WTC11 (cell line): Measurements from ENCODE around the gene NLRP1. TPM values are rescaled to one million over a fixed set of nuclear protein-coding genes. Genes with fewer than 3 reads are reported as not detected.

ENCODE experiments used
- ATAC-seq: fragments of 200-7000 bp; cut with Tn5 transposase; 2 replicates; pipeline ENCODE4 v1.10.0; 2021; ENCODE audit warnings: mild to moderate bottlenecking, moderate library complexity
- CTCF ChIA-PET: fragments of 300-600 bp; sonication (Branson Sonifier 250); formaldehyde crosslinking; loops from one replicate; lab custom pipeline; 2021; ENCODE audit warnings: antibody characterized with exemption; lab: Charles Lee
- POLR2A ChIA-PET: fragments of 350-600 bp; sonication (Branson Sonifier 250); formaldehyde crosslinking; loops from one replicate; lab custom pipeline; 2021; ENCODE audit warnings: antibody characterized with exemption; lab: Charles Lee
- DNase-seq: peaks from one replicate; pipeline ENCODE4 v3.0.0; 2021; ENCODE audit warnings: low spot score
- H3K27ac Mint-ChIP-seq: 2 replicates; pipeline ENCODE4 v1.8.0; 2021; ENCODE audit warnings: mixed read lengths
- H3K27me3 Mint-ChIP-seq: 2 replicates; pipeline ENCODE4 v1.8.0; 2021; ENCODE audit warnings: low read depth, mild to moderate bottlenecking, moderate library complexity, mixed read lengths
- H3K36me3 Mint-ChIP-seq: 2 replicates; pipeline ENCODE4 v1.8.0; 2021; ENCODE audit warnings: mixed read lengths
- H3K4me1 Mint-ChIP-seq: 2 replicates; pipeline ENCODE4 v1.8.0; 2022; ENCODE audit warnings: mixed read lengths
- H3K4me3 Mint-ChIP-seq: 2 replicates; pipeline ENCODE4 v1.8.0; 2021; ENCODE audit warnings: mild to moderate bottlenecking, moderate library complexity, mixed read lengths
- H3K9me3 Mint-ChIP-seq: 2 replicates; pipeline ENCODE4 v1.8.0; 2021; ENCODE audit warnings: mixed read lengths
- AR ChIP-seq: fragments of 250-450 bp; sonication (Bioruptor Pico); IDR thresholded peaks from 2 replicates; pipeline ENCODE4 v1.9.0; 2021; ENCODE audit warnings: mild to moderate bottlenecking
- CREB1 ChIP-seq: sonication (generic); formaldehyde crosslinking; IDR thresholded peaks from 2 replicates; pipeline ENCODE4 v1.8.0; 2023; ENCODE audit warnings: mild to moderate bottlenecking, missing genetic modification reagents
- ELF4 ChIP-seq: sonication (generic); formaldehyde crosslinking; IDR thresholded peaks from 2 replicates; pipeline ENCODE4 v1.8.1; 2022; ENCODE audit warnings: low read depth, mild to moderate bottlenecking, moderate library complexity, missing genetic modification reagents
- EMX1 ChIP-seq: fragments of 250-450 bp; sonication (Bioruptor Pico); IDR thresholded peaks from 2 replicates; pipeline ENCODE4 v1.8.0; 2021; ENCODE audit warnings: mild to moderate bottlenecking
- ERG ChIP-seq: fragments of 250-450 bp; sonication (Bioruptor Pico); IDR thresholded peaks from 2 replicates; pipeline ENCODE4 v1.8.0; 2021; ENCODE audit warnings: mild to moderate bottlenecking
- ETV6 ChIP-seq: sonication (generic); formaldehyde crosslinking; IDR thresholded peaks from 2 replicates; pipeline ENCODE4 v1.8.1; 2022; ENCODE audit warnings: mild to moderate bottlenecking, missing genetic modification reagents
- FOXJ3 ChIP-seq: sonication (generic); formaldehyde crosslinking; IDR thresholded peaks from 2 replicates; pipeline ENCODE4 v1.9.0; 2021; ENCODE audit warnings: missing genetic modification reagents, mild to moderate bottlenecking, borderline replicate concordance
- GRHL2 ChIP-seq: fragments of 250-450 bp; sonication (Bioruptor Pico); IDR thresholded peaks from 2 replicates; pipeline ENCODE4 v1.8.0; 2022; ENCODE audit warnings: mild to moderate bottlenecking, moderate library complexity; ENCODE audit not compliant: insufficient replicate concordance, severe bottlenecking
- GTF2I ChIP-seq: fragments of 250-450 bp; sonication (Bioruptor Pico); conservative IDR thresholded peaks from 2 replicates; pipeline ENCODE4 v1.4.0; 2021; ENCODE audit warnings: mild to moderate bottlenecking
- HMGA2 ChIP-seq: fragments of 250-450 bp; sonication (Bioruptor Pico); IDR thresholded peaks from 2 replicates; pipeline ENCODE4 v1.4.0; 2021; ENCODE audit warnings: mild to moderate bottlenecking, moderate library complexity
- HMGXB4 ChIP-seq: sonication (generic); formaldehyde crosslinking; IDR thresholded peaks from 2 replicates; pipeline ENCODE4 v1.8.1; 2023; ENCODE audit warnings: mild to moderate bottlenecking, moderate library complexity, missing genetic modification reagents
- NFE2L1 ChIP-seq: sonication (generic); formaldehyde crosslinking; IDR thresholded peaks from 2 replicates; pipeline ENCODE4 v1.8.1; 2023; ENCODE audit warnings: missing genetic modification reagents
- NR3C1 ChIP-seq: sonication (generic); formaldehyde crosslinking; conservative IDR thresholded peaks from 2 replicates; pipeline ENCODE4 v1.8.1; 2023; ENCODE audit warnings: low read depth, mild to moderate bottlenecking, missing genetic modification reagents
- OVOL2 ChIP-seq: fragments of 250-450 bp; sonication (Bioruptor Pico); IDR thresholded peaks from 2 replicates; pipeline ENCODE4 v1.9.0; 2021; ENCODE audit warnings: mild to moderate bottlenecking, borderline replicate concordance
- RELA ChIP-seq: sonication (generic); formaldehyde crosslinking; IDR thresholded peaks from 2 replicates; pipeline ENCODE4 v1.8.1; 2022; ENCODE audit warnings: missing genetic modification reagents, mild to moderate bottlenecking, borderline replicate concordance
- SMAD3 ChIP-seq: sonication (generic); formaldehyde crosslinking; IDR thresholded peaks from 2 replicates; pipeline ENCODE4 v1.8.0; 2022; ENCODE audit warnings: missing genetic modification reagents, mild to moderate bottlenecking, borderline replicate concordance
- SMAD4 ChIP-seq: sonication (generic); formaldehyde crosslinking; IDR thresholded peaks from 2 replicates; pipeline ENCODE4 v1.8.0; 2022; ENCODE audit warnings: mild to moderate bottlenecking, missing genetic modification reagents
- TCF7 ChIP-seq: sonication (generic); formaldehyde crosslinking; IDR thresholded peaks from 2 replicates; pipeline ENCODE4 v1.8.0; 2022; ENCODE audit warnings: mild to moderate bottlenecking, low read depth, missing genetic modification reagents, moderate library complexity
- ZMAT4 ChIP-seq: fragments of 250-450 bp; sonication (Bioruptor Pico); IDR thresholded peaks from 2 replicates; pipeline ENCODE4 v1.9.0; 2021; ENCODE audit warnings: mild to moderate bottlenecking
- ZNF121 ChIP-seq: sonication (generic); formaldehyde crosslinking; IDR thresholded peaks from 2 replicates; pipeline ENCODE4 v1.8.0; 2023; ENCODE audit warnings: missing genetic modification reagents
- ZNF317 ChIP-seq: sonication (generic); formaldehyde crosslinking; IDR thresholded peaks from 2 replicates; pipeline ENCODE4 v1.8.1; 2023; ENCODE audit warnings: low read depth, mild to moderate bottlenecking, moderate library complexity, missing genetic modification reagents, borderline replicate concordance
- ZNF396 ChIP-seq: fragments of 250-450 bp; sonication (Bioruptor Pico); IDR thresholded peaks from 2 replicates; pipeline ENCODE4 v1.8.0; 2021; ENCODE audit warnings: mild to moderate bottlenecking, moderate library complexity, borderline replicate concordance
- ZSCAN18 ChIP-seq: fragments of 250-450 bp; sonication (Bioruptor Pico); IDR thresholded peaks from 2 replicates; pipeline ENCODE4 v2.1.2; 2022; ENCODE audit warnings: mild to moderate bottlenecking, moderate library complexity
- total RNA-seq: library from RNA; stranded (reverse); gene quantifications from 3 replicates; pipeline ENCODE4 v1.2.3, GENCODE V29; 2021
- TF ChIP-seq, protein P1 (sequence below): sonication (generic); formaldehyde crosslinking; IDR thresholded peaks from 2 replicates; pipeline ENCODE4 v1.8.0; 2022; ENCODE audit warnings: mild to moderate bottlenecking, missing genetic modification reagents
- TF ChIP-seq, protein P2 (sequence below): sonication (generic); formaldehyde crosslinking; IDR thresholded peaks from 2 replicates; pipeline ENCODE4 v1.8.0; 2022; ENCODE audit warnings: mild to moderate bottlenecking, missing genetic modification reagents
- TF ChIP-seq, protein P3 (sequence below): sonication (generic); formaldehyde crosslinking; IDR thresholded peaks from 2 replicates; pipeline ENCODE4 v1.8.1; 2022; ENCODE audit warnings: mild to moderate bottlenecking, moderate library complexity, missing genetic modification reagents

NLRP1 gene
- total RNA-seq, 1 experiment from 2014 or later, result 17.6 TPM

DNA sequence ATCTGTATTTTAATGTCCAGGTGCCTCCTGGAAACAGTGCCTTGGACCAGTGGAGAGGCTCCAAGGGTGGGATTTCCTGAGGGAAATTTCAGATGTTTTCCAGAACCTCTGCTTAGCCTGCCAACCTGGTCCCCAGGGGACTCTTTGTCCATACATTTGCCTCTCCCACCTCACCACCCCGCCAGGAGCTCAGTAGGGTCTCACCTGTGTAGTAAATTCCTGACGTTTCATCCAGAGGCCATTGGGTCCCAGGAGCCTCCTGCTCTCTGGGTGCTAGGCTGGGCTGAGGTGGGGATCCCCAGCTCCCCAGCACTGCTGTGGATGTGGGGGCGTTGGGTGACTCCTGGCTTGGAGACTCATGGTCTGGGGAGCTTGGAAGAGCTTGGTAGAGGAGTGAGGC, 2.7 kb downstream of the NLRP1 start:
- CTCF ChIA-PET, result no interaction called here
- H3K36me3 Mint-ChIP-seq, result no peaks in the 10 kb centered on the region
- no peak overlapping the region for H3K4me3 Mint-ChIP-seq
- H3K9me3 Mint-ChIP-seq, result peaks cover 18% of the 10 kb centered on the region
- POLR2A ChIA-PET, result no interaction called here
- H3K27me3 Mint-ChIP-seq, result peaks cover 7% of the 10 kb centered on the region
- DNase-seq, result no peak
- H3K4me1 Mint-ChIP-seq, result peaks cover 11% of the 10 kb centered on the region
- no peak for ATAC-seq
- H3K27ac Mint-ChIP-seq, result no peak overlapping the region
- no peak for TF ChIP-seq ERG (CRISPR knock-in tag)
- TF ChIP-seq GTF2I, result no peak

- Mint-ChIP-seq H3K9me3 (peaks cover 18% of the 10 kb centered on the region), H3K36me3 (no peaks in the 10 kb centered on the region), H3K4me3 (no peak overlapping the region), H3K4me1 (peaks cover 6% of the 10 kb centered on the region), H3K27me3 (peaks cover 12% of the 10 kb centered on the region), H3K27ac (no peak overlapping the region)
- DNase-seq (no peak), ATAC-seq (no peak)
- CTCF ChIA-PET, result no interaction called here
- POLR2A ChIA-PET, result no interaction called here
- TF ChIP-seq NFE2L1 (CRISPR knock-in tag) (no peak), FOXJ3 (CRISPR knock-in tag) (no peak), OVOL2 (CRISPR knock-in tag) (no peak), HMGA2 (CRISPR knock-in tag) (no peak), ZNF396 (no peak), CREB1 (CRISPR knock-in tag) (no peak), EMX1 (no peak), ZNF317 (no peak), ZMAT4 (CRISPR knock-in tag) (no peak), RELA (no peak), AR (CRISPR knock-in tag) (no peak), SMAD3 (no peak), ETV6 (CRISPR knock-in tag) (no peak), GRHL2 (CRISPR knock-in tag) (no peak), ZNF121 (CRISPR knock-in tag) (no peak), ELF4 (CRISPR knock-in tag) (no peak)
- TF ChIP-seq, protein P1, sequence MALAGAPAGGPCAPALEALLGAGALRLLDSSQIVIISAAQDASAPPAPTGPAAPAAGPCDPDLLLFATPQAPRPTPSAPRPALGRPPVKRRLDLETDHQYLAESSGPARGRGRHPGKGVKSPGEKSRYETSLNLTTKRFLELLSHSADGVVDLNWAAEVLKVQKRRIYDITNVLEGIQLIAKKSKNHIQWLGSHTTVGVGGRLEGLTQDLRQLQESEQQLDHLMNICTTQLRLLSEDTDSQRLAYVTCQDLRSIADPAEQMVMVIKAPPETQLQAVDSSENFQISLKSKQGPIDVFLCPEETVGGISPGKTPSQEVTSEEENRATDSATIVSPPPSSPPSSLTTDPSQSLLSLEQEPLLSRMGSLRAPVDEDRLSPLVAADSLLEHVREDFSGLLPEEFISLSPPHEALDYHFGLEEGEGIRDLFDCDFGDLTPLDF (CRISPR knock-in tag), result no peak
- TF ChIP-seq, protein P2, sequence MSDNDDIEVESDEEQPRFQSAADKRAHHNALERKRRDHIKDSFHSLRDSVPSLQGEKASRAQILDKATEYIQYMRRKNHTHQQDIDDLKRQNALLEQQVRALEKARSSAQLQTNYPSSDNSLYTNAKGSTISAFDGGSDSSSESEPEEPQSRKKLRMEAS (CRISPR knock-in tag), result no peak
These were observed 3.3 kb downstream of the NLRP1 start for GRCh38 chr17:5580969-5581368.

DNA sequence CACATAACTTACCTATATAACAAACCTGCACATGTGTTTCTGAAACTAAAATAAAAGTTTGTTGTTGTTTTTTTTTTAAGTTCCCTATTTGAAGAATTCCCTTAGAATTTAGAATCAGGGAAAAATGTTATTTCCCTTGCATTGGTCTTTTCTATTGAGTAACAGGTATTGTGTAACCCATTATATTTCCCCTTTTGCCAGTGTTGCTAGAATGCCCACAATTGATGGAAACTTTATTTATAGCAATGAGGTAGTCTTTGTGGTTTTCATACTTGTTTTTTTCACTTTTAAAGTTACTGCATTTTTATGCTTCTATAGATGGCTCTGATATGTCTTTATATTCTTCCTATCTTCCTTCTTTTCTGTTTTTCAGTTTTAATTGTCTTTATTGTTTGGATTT, 3.9 kb downstream of the NLRP1 start:
- Mint-ChIP-seq H3K36me3 (no peaks in the 10 kb centered on the region), H3K4me3 (no peak overlapping the region), H3K27ac (no peak overlapping the region), H3K4me1 (peaks cover 3% of the 10 kb centered on the region; the same call in 1 of the 2 replicates), H3K9me3 (peaks cover 18% of the 10 kb centered on the region), H3K27me3 (peaks cover 17% of the 10 kb centered on the region)
- ATAC-seq, result no peak
- DNase-seq, result no peak
- POLR2A ChIA-PET, result no interaction called here
- CTCF ChIA-PET, result no interaction called here
- TF ChIP-seq SMAD4 (CRISPR knock-in tag) (no peak), HMGXB4 (CRISPR knock-in tag) (no peak), GTF2I (no peak), ZSCAN18 (no peak), TCF7 (CRISPR knock-in tag) (no peak), NR3C1 (CRISPR knock-in tag) (no peak)
- TF ChIP-seq, protein P3, sequence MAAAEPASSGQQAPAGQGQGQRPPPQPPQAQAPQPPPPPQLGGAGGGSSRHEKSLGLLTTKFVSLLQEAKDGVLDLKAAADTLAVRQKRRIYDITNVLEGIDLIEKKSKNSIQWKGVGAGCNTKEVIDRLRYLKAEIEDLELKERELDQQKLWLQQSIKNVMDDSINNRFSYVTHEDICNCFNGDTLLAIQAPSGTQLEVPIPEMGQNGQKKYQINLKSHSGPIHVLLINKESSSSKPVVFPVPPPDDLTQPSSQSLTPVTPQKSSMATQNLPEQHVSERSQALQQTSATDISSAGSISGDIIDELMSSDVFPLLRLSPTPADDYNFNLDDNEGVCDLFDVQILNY (CRISPR knock-in tag), result no peak
